NCI-H1048 (cell line): ENCODE results near the gene ASIP.
A peak's percentile ranks its signal among the peaks of the same experiment; 100 is the strongest.

Experiments
- DNase-seq: peaks from one replicate; lab custom pipeline; 2025; lab: John Stamatoyannopoulos, UW

The ASIP gene

DNA sequence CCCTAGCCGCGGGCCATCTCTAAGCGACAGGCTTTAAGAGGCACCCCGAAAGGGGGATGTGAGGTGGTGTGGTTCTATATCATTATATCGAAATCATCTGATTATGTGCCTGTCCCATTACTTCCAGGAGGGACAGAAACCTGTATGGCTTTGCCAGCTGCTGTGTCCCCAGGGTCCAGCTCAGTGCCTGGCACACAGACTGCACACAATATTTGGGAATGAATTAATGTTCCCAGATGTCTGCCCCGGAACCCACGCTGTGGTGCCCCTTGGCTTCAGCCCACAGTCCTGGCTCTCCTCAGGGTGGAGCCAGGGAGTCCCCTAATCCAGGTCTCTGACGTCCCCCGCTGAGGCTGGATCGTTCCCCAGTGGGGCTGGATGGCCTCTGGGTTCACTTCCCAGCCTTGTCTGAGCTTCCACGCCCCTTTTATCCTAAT is 70.8 kb downstream of the ASIP start:
- no peak for DNase-seq

DNA sequence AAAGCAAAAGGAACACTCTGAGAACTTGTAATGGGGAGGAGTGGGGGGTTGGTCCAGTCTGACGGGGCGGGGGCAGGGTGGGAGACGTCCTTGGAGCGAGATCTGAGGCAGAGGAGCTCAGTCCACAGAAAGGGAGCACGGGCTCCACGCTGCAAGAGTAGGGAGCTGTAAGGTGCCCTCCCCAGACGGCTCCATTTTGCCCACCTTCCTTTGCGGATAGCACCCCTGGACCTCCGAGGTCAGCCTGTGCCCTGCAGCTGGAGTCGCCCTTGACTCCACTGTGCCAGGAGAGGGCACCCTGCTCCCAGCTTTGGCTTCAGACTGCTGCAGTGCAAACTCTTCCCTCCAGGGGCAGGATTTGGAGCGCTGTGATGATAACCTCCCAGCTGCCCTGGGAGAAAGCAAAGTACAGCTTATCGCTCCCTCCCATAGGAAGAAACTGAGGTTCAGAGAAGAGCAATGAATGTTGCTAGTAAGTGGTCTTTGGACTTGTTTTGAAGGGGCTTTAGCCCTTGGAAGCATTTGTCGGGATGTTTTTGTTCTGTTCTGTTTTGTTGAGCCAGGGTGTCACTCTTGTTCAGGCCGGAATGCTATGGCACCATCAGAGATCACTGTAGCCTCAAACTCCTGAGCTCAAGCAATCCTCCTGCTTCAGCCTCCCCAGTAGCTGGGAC is 71.5 kb downstream of the ASIP start:
- DNase-seq, result peak; percentile 39

DNA sequence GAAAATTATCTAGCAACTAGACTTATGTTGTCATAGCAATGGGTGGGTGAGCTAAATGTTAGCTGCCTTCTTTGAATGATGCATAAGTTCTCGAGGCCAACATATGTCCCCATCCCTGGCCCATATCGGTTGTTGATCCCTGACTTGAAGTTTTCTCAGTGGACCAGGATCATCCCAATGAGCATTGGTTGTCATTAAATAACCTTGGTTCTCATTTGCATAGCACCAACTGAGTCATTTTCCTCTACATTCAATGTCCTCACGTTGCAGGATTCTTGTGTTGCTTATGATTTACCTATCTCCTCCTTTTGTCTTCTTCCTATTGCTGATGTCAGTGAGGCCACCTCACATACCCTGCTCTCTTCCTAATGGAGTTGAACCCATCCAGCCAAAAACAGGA is 74.0 kb downstream of the ASIP start:
- no peak for DNase-seq

DNA sequence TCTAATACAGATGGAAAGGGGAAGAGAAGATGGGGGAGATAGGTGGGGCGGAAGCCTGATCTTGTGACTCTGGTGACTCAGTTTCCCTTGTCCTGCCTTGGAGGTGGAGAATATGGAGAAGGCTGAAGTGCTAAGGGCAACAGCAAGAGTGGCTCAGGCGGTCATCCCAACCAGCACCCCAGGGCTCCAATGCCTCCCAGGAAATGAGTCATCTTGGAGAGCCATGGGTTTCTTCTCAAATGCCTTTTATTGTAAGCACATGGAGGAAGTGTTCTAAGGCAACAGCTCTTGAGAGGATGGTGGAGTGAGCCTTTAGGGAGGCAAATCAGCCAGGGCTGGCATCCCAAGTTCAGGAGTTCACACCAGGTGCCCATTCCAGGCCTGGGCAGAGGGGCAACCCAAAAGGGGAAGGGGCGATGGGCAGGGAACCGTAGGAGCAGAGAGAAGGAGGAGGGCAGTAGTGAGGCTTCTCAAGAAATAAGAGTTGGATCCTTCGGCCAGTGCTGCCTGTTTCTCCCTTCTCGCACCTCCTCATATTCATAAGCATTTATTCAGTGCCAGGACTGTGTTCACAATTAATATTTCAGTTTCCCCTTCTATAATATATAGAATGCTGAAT is 75.1 kb downstream of the ASIP start:
- DNase-seq, result no peak
